Activated B cell treated with CpG ODN at 0.5 μM for 24 hours (primary cell): Measurements from ENCODE around the gene SUN1. TPM values are rescaled to one million over a fixed set of nuclear protein-coding genes. Genes with fewer than 3 reads are reported as not detected.
A peak's percentile ranks its signal among the peaks of the same experiment; 100 is the strongest.

Experiments
- ATAC-seq: fragments of 200-7000 bp; cut with Tn5 transposase; one replicate; pipeline ENCODE4 v1.10.0; 2021; ENCODE audit warnings: low read depth, mild to moderate bottlenecking, moderate library complexity
- CTCF ChIA-PET: fragments of 350-600 bp; sonication (Branson Sonifier 250); formaldehyde crosslinking; loops from one replicate; lab custom pipeline; 2021; ENCODE audit warnings: antibody characterized with exemption; lab: Charles Lee
- POLR2A ChIA-PET: fragments of 350-600 bp; sonication (Branson Sonifier 250); formaldehyde crosslinking; loops from one replicate; lab custom pipeline; 2021; ENCODE audit warnings: antibody characterized with exemption; lab: Charles Lee
- DNase-seq: peaks from one replicate; pipeline ENCODE4 v3.0.0; 2022
- H3K27ac Mint-ChIP-seq: one replicate; pipeline ENCODE4 v1.8.0; 2020; ENCODE audit warnings: mixed read lengths
- H3K27me3 Mint-ChIP-seq: one replicate; pipeline ENCODE4 v1.8.0; 2021; ENCODE audit warnings: mixed read lengths
- H3K36me3 Mint-ChIP-seq: one replicate; pipeline ENCODE4 v1.8.0; 2021; ENCODE audit warnings: low read depth, mixed read lengths
- H3K4me1 Mint-ChIP-seq: one replicate; pipeline ENCODE4 v1.8.0; 2021; ENCODE audit warnings: mixed read lengths
- H3K4me3 Mint-ChIP-seq: one replicate; pipeline ENCODE4 v1.8.0; 2020; ENCODE audit warnings: mild to moderate bottlenecking, mixed read lengths
- H3K9me3 Mint-ChIP-seq: one replicate; pipeline ENCODE4 v1.8.0; 2020; ENCODE audit warnings: mixed read lengths
- CTCF ChIP-seq: fragments of 200-600 bp; IDR thresholded peaks from one replicate; pipeline ENCODE4 v1.8.0; 2022; ENCODE audit warnings: antibody characterized with exemption, mild to moderate bottlenecking
- intact Hi-C: fragments of 100-400 bp; cut with micrococcal nuclease; formaldehyde crosslinking; loops from one replicate; pipeline ENCODE4 v1.15.1; 2024
- total RNA-seq: library from RNA; stranded (reverse); gene quantifications from 2 replicates; pipeline ENCODE4 v1.2.3, GENCODE V29; 2022

The SUN1 gene
- total RNA-seq, 1 donor from 2014 or later: 119 TPM

GRCh38 chr7:824664-825063 is 7.6 kb upstream of the SUN1 start:
- ChIA-PET POLR2A (no interaction called here), CTCF (no interaction called here)
- Mint-ChIP-seq H3K27me3 (no peaks in the 10 kb centered on the region), H3K4me3 (no peak overlapping the region), H3K27ac (no peak overlapping the region), H3K4me1 (peaks cover 40% of the 10 kb centered on the region), H3K9me3 (no peaks in the 10 kb centered on the region), H3K36me3 (peaks cover 39% of the 10 kb centered on the region)
- ATAC-seq (no peak), DNase-seq (no peak)
- no peak for TF ChIP-seq CTCF
- intact Hi-C loops: no loop called here

GRCh38 chr7:825386-825785 is 6.9 kb upstream of the SUN1 start:
- CTCF ChIA-PET: no interaction called here
- POLR2A ChIA-PET: no interaction called here
- Mint-ChIP-seq H3K27me3 (no peaks in the 10 kb centered on the region), H3K4me1 (peaks cover 39% of the 10 kb centered on the region), H3K9me3 (no peaks in the 10 kb centered on the region), H3K27ac (no peak overlapping the region), H3K36me3 (peaks cover 39% of the 10 kb centered on the region), H3K4me3 (no peak overlapping the region)
- TF ChIP-seq CTCF: no peak
- no peak for ATAC-seq
- intact Hi-C loops: no loop called here
- no peak for DNase-seq

GRCh38 chr7:826230-826917 is 5.9 kb upstream of the SUN1 start:
- CTCF ChIA-PET: no interaction called here
- Mint-ChIP-seq H3K9me3 (no peaks in the 10 kb centered on the region), H3K4me3 (no peak overlapping the region), H3K4me1 (peaks cover 41% of the 10 kb centered on the region), H3K27me3 (no peaks in the 10 kb centered on the region), H3K27ac (no peak overlapping the region), H3K36me3 (peaks cover 36% of the 10 kb centered on the region)
- intact Hi-C loops: no loop called here
- ATAC-seq (no peak), DNase-seq (no peak)
- POLR2A ChIA-PET: interaction anchor here (0.6 kb wide), 2 partner anchors 9 to 13 kb away, joined by 3 to 4 read pairs; no protein-coding TSS in a partner anchor
- TF ChIP-seq CTCF: no peak

- no peak overlapping the region for H3K27ac Mint-ChIP-seq
- ATAC-seq (no peak), DNase-seq (no peak)
- TF ChIP-seq CTCF: no peak
- H3K4me1 Mint-ChIP-seq: peaks cover 41% of the 10 kb centered on the region
- CTCF ChIA-PET: no interaction called here
- intact Hi-C loops: no loop called here
- H3K9me3 Mint-ChIP-seq: no peaks in the 10 kb centered on the region
- H3K36me3 Mint-ChIP-seq: peaks cover 31% of the 10 kb centered on the region
- POLR2A ChIA-PET: interaction anchor here (0.7 kb wide), 2 partner anchors 17 to 141 kb away, joined by 3 read pairs; no protein-coding TSS in a partner anchor
- H3K27me3 Mint-ChIP-seq: no peaks in the 10 kb centered on the region
- no peak overlapping the region for H3K4me3 Mint-ChIP-seq
Observed at GRCh38 chr7:828793-829561, 3.3 kb upstream of the SUN1 start.

- Mint-ChIP-seq H3K9me3 (no peaks in the 10 kb centered on the region), H3K27ac (peak overlapping the region; percentile 94), H3K4me3 (no peak overlapping the region), H3K4me1 (peaks cover 36% of the 10 kb centered on the region), H3K27me3 (no peaks in the 10 kb centered on the region), H3K36me3 (peaks cover 27% of the 10 kb centered on the region)
- no peak for TF ChIP-seq CTCF
- no peak for ATAC-seq
- ChIA-PET POLR2A (no interaction called here), CTCF (no interaction called here)
- DNase-seq: no peak
- intact Hi-C loops: no loop called here
Observed at GRCh38 chr7:830069-830468, 2.2 kb upstream of the SUN1 start.
